Neural progenitor cell (in vitro differentiated cells): ENCODE data around the gene SLC34A2. TPM values are rescaled to one million over a fixed set of nuclear protein-coding genes. Genes with fewer than 3 reads are reported as not detected.

ENCODE experiments used
- DNase-seq: peaks from one replicate; pipeline ENCODE4 v3.0.0-alpha.2; 2016; ENCODE audit warnings: low spot score
- H2AFZ ChIP-seq: fragments of 200-600 bp; sonication (generic); replicated peaks from 2 replicates; pipeline ENCODE4 v1.6.1; 2016; ENCODE audit warnings: antibody characterized with exemption
- H3F3A ChIP-seq: fragments of 200-600 bp; sonication (generic); 2 replicates; pipeline ENCODE4 v1.6.1; 2016; ENCODE audit warnings: antibody characterized with exemption, low read depth
- H3K27ac ChIP-seq: fragments of 200-600 bp; sonication (generic); 2 replicates; pipeline ENCODE4 v1.5.1; 2016; ENCODE audit warnings: mild to moderate bottlenecking
- H3K27me3 ChIP-seq: fragments of 200-600 bp; sonication (generic); 2 replicates; pipeline ENCODE4 v1.6.1; 2016; ENCODE audit warnings: mild to moderate bottlenecking, moderate library complexity
- H3K36me3 ChIP-seq: fragments of 200-600 bp; sonication (generic); 2 replicates; pipeline ENCODE4 v1.5.1; 2016
- H3K4me1 ChIP-seq: fragments of 200-600 bp; sonication (generic); 2 replicates; pipeline ENCODE4 v1.6.1; 2016; ENCODE audit warnings: mixed run types
- H3K4me2 ChIP-seq: fragments of 200-600 bp; sonication (generic); 2 replicates; pipeline ENCODE4 v1.6.1; 2016
- H3K4me3 ChIP-seq: fragments of 200-600 bp; sonication (generic); 2 replicates; pipeline ENCODE4 v1.5.1; 2016
- H3K79me2 ChIP-seq: fragments of 200-600 bp; sonication (generic); 2 replicates; pipeline ENCODE4 v1.6.1; 2016; ENCODE audit warnings: low read depth
- H3K9ac ChIP-seq: fragments of 200-600 bp; sonication (generic); 2 replicates; pipeline ENCODE4 v1.6.1; 2016
- H3K9me3 ChIP-seq: fragments of 200-600 bp; sonication (generic); 2 replicates; pipeline ENCODE4 v1.5.1; 2016; ENCODE audit warnings: low read depth
- H4K20me1 ChIP-seq: fragments of 200-600 bp; sonication (generic); 2 replicates; pipeline ENCODE4 v1.6.1; 2016; ENCODE audit warnings: low read depth
- H3K27ac Mint-ChIP-seq: 3 replicates; pipeline ENCODE4 v1.8.0; 2021; ENCODE audit warnings: mixed read lengths
- H3K27me3 Mint-ChIP-seq: 2 replicates; pipeline ENCODE4 v1.8.0; 2022; ENCODE audit warnings: low read depth, mild to moderate bottlenecking, inconsistent platforms, moderate library complexity, mixed read lengths; ENCODE audit not compliant: insufficient read depth
- H3K36me3 Mint-ChIP-seq: 3 replicates; pipeline ENCODE4 v1.8.0; 2021; ENCODE audit warnings: mixed read lengths
- H3K4me1 Mint-ChIP-seq: 3 replicates; pipeline ENCODE4 v1.8.0; 2021; ENCODE audit warnings: mixed read lengths
- H3K4me3 Mint-ChIP-seq: 3 replicates; pipeline ENCODE4 v1.8.0; 2021; ENCODE audit warnings: mild to moderate bottlenecking, moderate library complexity, mixed read lengths
- H3K9me3 Mint-ChIP-seq: 3 replicates; pipeline ENCODE4 v1.8.0; 2020; ENCODE audit warnings: mixed read lengths
- EZH2 ChIP-seq: fragments of 200-600 bp; sonication (generic); IDR thresholded peaks from 2 replicates; pipeline ENCODE4 v1.6.1; 2017; ENCODE audit warnings: antibody characterized with exemption, mild to moderate bottlenecking, moderate library complexity
- EZH2phosphoT487 ChIP-seq: fragments of 200-600 bp; sonication (generic); IDR thresholded peaks from 2 replicates; pipeline ENCODE4 v1.6.1; 2017; ENCODE audit warnings: antibody characterized with exemption
- total RNA-seq: library from RNA; depleted of rRNA; stranded (reverse); fragments of >200 nt; gene quantifications from 2 replicates; pipeline ENCODE4 v1.2.3, GENCODE V29; 2015; ENCODE audit warnings: low replicate concordance
- TF ChIP-seq, protein P1 (sequence below): fragments of 200-600 bp; sonication (generic); IDR thresholded peaks from 2 replicates; pipeline ENCODE4 v1.5.1; 2017; ENCODE audit warnings: antibody characterized with exemption, mild to moderate bottlenecking

Gene SLC34A2
- total RNA-seq, 1 donor from 2014 or later = not detected

DNA sequence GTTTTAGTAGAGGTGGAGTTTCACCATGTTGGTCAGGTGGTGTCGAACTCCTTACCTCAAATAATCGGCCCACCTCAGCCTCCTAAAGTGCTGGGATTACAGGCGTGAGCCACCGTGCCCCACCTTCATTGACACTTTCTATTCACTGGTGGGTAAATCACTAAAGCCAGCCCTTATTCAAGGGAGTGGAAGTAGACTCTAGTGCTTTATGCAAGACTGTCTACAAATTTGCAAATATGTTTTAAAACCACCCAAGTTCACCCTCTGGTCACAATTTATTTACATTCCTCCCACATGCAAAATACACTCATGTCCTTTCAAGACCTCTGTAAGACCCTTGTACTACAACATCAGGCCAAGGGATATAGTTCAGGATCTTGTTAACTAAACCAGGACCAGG lies 45.0 kb downstream of the SLC34A2 start:
- no peaks in the 10 kb centered on the region for H3K36me3 Mint-ChIP-seq
- Histone ChIP-seq H3K9ac (no peak overlapping the region), H3K27ac (no peak overlapping the region), H3K9me3 (no peaks in the 10 kb centered on the region), H3K36me3 (no peaks in the 10 kb centered on the region), H3K4me1 (peaks cover 11% of the 10 kb centered on the region), H3K79me2 (no peaks in the 10 kb centered on the region), H3K27me3 (peaks cover 3% of the 10 kb centered on the region), H4K20me1 (no peaks in the 10 kb centered on the region), H2AFZ (no peak overlapping the region), H3K4me3 (no peak overlapping the region), H3K4me2 (no peak overlapping the region), H3F3A (no peaks in the 10 kb centered on the region)
- H3K4me1 Mint-ChIP-seq = peaks cover 6% of the 10 kb centered on the region
- TF ChIP-seq EZH2phosphoT487 (no peak), EZH2 (no peak)
- TF ChIP-seq, protein P1, sequence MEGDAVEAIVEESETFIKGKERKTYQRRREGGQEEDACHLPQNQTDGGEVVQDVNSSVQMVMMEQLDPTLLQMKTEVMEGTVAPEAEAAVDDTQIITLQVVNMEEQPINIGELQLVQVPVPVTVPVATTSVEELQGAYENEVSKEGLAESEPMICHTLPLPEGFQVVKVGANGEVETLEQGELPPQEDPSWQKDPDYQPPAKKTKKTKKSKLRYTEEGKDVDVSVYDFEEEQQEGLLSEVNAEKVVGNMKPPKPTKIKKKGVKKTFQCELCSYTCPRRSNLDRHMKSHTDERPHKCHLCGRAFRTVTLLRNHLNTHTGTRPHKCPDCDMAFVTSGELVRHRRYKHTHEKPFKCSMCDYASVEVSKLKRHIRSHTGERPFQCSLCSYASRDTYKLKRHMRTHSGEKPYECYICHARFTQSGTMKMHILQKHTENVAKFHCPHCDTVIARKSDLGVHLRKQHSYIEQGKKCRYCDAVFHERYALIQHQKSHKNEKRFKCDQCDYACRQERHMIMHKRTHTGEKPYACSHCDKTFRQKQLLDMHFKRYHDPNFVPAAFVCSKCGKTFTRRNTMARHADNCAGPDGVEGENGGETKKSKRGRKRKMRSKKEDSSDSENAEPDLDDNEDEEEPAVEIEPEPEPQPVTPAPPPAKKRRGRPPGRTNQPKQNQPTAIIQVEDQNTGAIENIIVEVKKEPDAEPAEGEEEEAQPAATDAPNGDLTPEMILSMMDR = no peak
- H3K9me3 Mint-ChIP-seq = no peaks in the 10 kb centered on the region
- H3K27ac Mint-ChIP-seq = no peak overlapping the region
- no peak for DNase-seq
- no peak overlapping the region for H3K4me3 Mint-ChIP-seq
- H3K27me3 Mint-ChIP-seq = peaks cover 3% of the 10 kb centered on the region

DNA sequence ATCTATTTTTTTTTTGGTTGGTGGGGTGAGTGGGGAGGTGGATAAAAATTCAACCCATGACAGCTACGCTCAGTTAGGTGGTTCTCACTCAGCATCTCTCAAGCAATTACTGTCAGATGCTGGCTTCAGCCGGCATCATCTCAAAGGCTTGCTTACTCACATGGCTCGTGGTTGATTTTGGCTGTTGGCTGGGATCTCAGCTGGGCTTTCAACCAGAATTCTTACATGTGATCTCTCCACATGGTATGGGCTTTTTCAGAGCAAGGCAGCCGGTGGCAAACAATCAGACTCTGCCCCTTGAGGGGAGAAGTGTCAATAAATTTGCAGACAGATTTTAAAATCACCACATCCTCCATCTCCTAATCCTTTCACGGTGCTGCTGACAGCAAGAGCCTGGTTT lies 47.2 kb downstream of the SLC34A2 start:
- H3K4me3 Mint-ChIP-seq = no peak overlapping the region
- no peaks in the 10 kb centered on the region for H3K4me1 ChIP-seq
- H3K79me2 ChIP-seq = no peaks in the 10 kb centered on the region
- no peaks in the 10 kb centered on the region for H3K36me3 ChIP-seq
- no peaks in the 10 kb centered on the region for H3K36me3 Mint-ChIP-seq
- TF ChIP-seq EZH2 = no peak
- TF ChIP-seq EZH2phosphoT487 = no peak
- TF ChIP-seq, protein P1 = no peak
- H3K27me3 ChIP-seq = no peaks in the 10 kb centered on the region
- no peak overlapping the region for H3K4me2 ChIP-seq
- no peak overlapping the region for H3K9ac ChIP-seq
- peaks cover 3% of the 10 kb centered on the region for H3K27me3 Mint-ChIP-seq
- no peak overlapping the region for H3K27ac Mint-ChIP-seq
- no peak overlapping the region for H2AFZ ChIP-seq
- H3K4me1 Mint-ChIP-seq = peaks cover 3% of the 10 kb centered on the region
- H4K20me1 ChIP-seq = no peaks in the 10 kb centered on the region
- no peak for DNase-seq
- H3F3A ChIP-seq = no peaks in the 10 kb centered on the region
- no peaks in the 10 kb centered on the region for H3K9me3 ChIP-seq
- no peak overlapping the region for H3K4me3 ChIP-seq
- no peaks in the 10 kb centered on the region for H3K9me3 Mint-ChIP-seq
- H3K27ac ChIP-seq = no peak overlapping the region

DNA sequence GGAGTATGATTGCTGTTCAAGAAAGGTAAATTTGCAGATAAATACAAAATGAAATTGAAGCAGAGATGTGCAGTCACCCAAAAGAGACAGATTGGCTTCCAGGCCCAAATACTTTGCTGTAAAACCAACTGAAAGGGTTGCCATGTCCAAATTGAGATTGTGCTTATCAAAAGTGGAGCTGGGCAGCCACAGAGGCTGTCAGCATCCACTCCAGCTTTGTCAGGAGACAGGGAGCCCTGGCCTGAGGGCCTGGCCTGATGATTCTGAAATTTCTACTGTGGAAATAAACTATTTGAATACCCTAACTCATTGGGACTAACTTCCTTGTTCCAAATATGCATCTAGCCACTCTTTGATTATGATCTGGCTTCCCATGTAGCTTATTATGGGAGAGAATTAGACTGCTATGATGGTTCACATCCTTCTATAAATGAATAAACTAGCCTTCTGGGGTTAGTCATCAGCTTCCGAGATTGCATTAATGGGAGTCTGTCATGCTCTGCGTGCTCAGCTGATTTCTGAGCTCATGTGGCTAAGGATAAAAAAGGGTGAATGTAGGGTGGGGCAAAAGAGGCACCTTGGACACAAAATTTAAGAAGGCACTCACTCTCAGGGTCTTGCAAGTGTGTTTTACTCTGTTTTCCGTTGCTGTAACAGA lies 48.2 kb downstream of the SLC34A2 start:
- H3K79me2 ChIP-seq = no peaks in the 10 kb centered on the region
- no peaks in the 10 kb centered on the region for H3K9me3 ChIP-seq
- H3K27me3 ChIP-seq = no peaks in the 10 kb centered on the region
- Mint-ChIP-seq H3K27ac (no peak overlapping the region), H3K4me3 (no peak overlapping the region), H3K27me3 (peaks cover 3% of the 10 kb centered on the region), H3K36me3 (no peaks in the 10 kb centered on the region), H3K4me1 (peaks cover 3% of the 10 kb centered on the region), H3K9me3 (peaks cover 2% of the 10 kb centered on the region)
- no peak overlapping the region for H3K9ac ChIP-seq
- H3K4me2 ChIP-seq = no peak overlapping the region
- H2AFZ ChIP-seq = no peak overlapping the region
- H3K36me3 ChIP-seq = no peaks in the 10 kb centered on the region
- H3K4me3 ChIP-seq = no peak overlapping the region
- TF ChIP-seq EZH2 = no peak
- TF ChIP-seq, protein P1 = no peak
- no peaks in the 10 kb centered on the region for H4K20me1 ChIP-seq
- no peak overlapping the region for H3K27ac ChIP-seq
- no peak for DNase-seq
- H3K4me1 ChIP-seq = no peaks in the 10 kb centered on the region
- H3F3A ChIP-seq = no peaks in the 10 kb centered on the region
